ENCODE results near the gene TLCD3A.

GRCh38 chr17:773467-774312 is 41.3 kb downstream of the TLCD3A start:
- TF ChIP-seq, protein P1, sequence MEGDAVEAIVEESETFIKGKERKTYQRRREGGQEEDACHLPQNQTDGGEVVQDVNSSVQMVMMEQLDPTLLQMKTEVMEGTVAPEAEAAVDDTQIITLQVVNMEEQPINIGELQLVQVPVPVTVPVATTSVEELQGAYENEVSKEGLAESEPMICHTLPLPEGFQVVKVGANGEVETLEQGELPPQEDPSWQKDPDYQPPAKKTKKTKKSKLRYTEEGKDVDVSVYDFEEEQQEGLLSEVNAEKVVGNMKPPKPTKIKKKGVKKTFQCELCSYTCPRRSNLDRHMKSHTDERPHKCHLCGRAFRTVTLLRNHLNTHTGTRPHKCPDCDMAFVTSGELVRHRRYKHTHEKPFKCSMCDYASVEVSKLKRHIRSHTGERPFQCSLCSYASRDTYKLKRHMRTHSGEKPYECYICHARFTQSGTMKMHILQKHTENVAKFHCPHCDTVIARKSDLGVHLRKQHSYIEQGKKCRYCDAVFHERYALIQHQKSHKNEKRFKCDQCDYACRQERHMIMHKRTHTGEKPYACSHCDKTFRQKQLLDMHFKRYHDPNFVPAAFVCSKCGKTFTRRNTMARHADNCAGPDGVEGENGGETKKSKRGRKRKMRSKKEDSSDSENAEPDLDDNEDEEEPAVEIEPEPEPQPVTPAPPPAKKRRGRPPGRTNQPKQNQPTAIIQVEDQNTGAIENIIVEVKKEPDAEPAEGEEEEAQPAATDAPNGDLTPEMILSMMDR (IDR thresholded peaks at IDR 0.05; ENCODE audit: insufficient read depth, low read depth, low read length), result no peak
- TF ChIP-seq EZH2 (IDR thresholded peaks at IDR 0.05; ENCODE audit: insufficient read depth, low read length), result no peak
